Chondrocyte (in vitro differentiated cells): ENCODE data around the gene NCKAP5L. TPM values are rescaled to one million over a fixed set of nuclear protein-coding genes. Genes with fewer than 3 reads are reported as not detected.

Experiments used
- DNase-seq: peaks from one replicate; pipeline ENCODE4 v3.0.0; 2021; ENCODE audit warnings: mixed read lengths, low spot score
- H3K27ac Mint-ChIP-seq: one replicate; pipeline ENCODE4 v1.8.0; 2021; ENCODE audit warnings: mild to moderate bottlenecking, moderate library complexity, mixed read lengths; ENCODE audit not compliant: unreplicated experiment
- H3K27me3 Mint-ChIP-seq: 2 replicates; pipeline ENCODE4 v1.8.0; 2021; ENCODE audit warnings: low read depth, mixed read lengths
- H3K36me3 Mint-ChIP-seq: 2 replicates; pipeline ENCODE4 v1.8.0; 2021; ENCODE audit warnings: low read depth, mixed read lengths
- H3K4me1 Mint-ChIP-seq: 2 replicates; pipeline ENCODE4 v1.8.0; 2021; ENCODE audit warnings: low read depth, mild to moderate bottlenecking, mixed read lengths
- H3K4me3 Mint-ChIP-seq: one replicate; pipeline ENCODE4 v1.8.0; 2021; ENCODE audit warnings: mild to moderate bottlenecking, moderate library complexity, mixed read lengths; ENCODE audit not compliant: unreplicated experiment
- H3K9me3 Mint-ChIP-seq: 2 replicates; pipeline ENCODE4 v1.8.0; 2021; ENCODE audit warnings: low read depth, mixed read lengths
- total RNA-seq: library from RNA; stranded (reverse); gene quantifications from 3 replicates; pipeline ENCODE4 v1.2.1, GENCODE V29; 2021
- TF ChIP-seq, protein P1 (sequence below): fragments of 200-600 bp; sonication (generic); IDR thresholded peaks from 2 replicates; pipeline ENCODE4 v1.5.0; 2021; ENCODE audit warnings: antibody characterized with exemption, mild to moderate bottlenecking, moderate library complexity

The NCKAP5L gene
- total RNA-seq, 1 donor from 2014 or later, result 46.0 TPM

GRCh38 chr12:49796606-49797448, 31.4 kb downstream of the NCKAP5L start:
- Mint-ChIP-seq H3K4me3 (no peak overlapping the region), H3K27ac (no peak overlapping the region), H3K9me3 (no peaks in the 10 kb centered on the region), H3K27me3 (no peaks in the 10 kb centered on the region), H3K4me1 (no peaks in the 10 kb centered on the region), H3K36me3 (peaks cover 24% of the 10 kb centered on the region)
- TF ChIP-seq, protein P1, sequence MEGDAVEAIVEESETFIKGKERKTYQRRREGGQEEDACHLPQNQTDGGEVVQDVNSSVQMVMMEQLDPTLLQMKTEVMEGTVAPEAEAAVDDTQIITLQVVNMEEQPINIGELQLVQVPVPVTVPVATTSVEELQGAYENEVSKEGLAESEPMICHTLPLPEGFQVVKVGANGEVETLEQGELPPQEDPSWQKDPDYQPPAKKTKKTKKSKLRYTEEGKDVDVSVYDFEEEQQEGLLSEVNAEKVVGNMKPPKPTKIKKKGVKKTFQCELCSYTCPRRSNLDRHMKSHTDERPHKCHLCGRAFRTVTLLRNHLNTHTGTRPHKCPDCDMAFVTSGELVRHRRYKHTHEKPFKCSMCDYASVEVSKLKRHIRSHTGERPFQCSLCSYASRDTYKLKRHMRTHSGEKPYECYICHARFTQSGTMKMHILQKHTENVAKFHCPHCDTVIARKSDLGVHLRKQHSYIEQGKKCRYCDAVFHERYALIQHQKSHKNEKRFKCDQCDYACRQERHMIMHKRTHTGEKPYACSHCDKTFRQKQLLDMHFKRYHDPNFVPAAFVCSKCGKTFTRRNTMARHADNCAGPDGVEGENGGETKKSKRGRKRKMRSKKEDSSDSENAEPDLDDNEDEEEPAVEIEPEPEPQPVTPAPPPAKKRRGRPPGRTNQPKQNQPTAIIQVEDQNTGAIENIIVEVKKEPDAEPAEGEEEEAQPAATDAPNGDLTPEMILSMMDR, result no peak
- peak; percentile 50 for DNase-seq

DNA sequence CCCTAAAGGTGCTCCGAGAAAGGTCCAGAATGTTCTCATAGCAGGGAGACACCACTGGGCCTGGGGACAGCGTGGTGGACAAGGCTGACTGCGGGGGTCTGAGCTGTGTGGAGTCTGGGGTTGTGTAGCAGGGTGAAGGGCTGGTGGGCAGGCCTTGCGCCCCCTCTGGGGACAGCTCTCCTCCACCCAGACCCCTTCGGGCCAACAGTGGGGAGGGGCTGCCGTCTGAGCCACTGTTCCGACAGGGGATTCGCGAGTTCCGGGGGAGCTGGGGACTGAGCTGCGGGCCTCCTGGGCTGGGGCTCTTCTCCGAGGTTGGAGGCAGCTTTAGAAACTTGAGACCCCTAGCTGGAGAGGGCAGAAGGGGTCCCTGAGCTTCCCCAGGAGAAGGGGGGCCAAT, 32.1 kb downstream of the NCKAP5L start:
- Mint-ChIP-seq H3K4me1 (no peaks in the 10 kb centered on the region), H3K36me3 (peaks cover 17% of the 10 kb centered on the region), H3K4me3 (no peak overlapping the region), H3K9me3 (no peaks in the 10 kb centered on the region), H3K27me3 (no peaks in the 10 kb centered on the region), H3K27ac (no peak overlapping the region)
- DNase-seq, result peak; percentile 87
- TF ChIP-seq, protein P1, result no peak

GRCh38 chr12:49795654-49796105, 32.5 kb downstream of the NCKAP5L start:
- Mint-ChIP-seq H3K4me1 (no peaks in the 10 kb centered on the region), H3K9me3 (no peaks in the 10 kb centered on the region), H3K4me3 (no peak overlapping the region), H3K27ac (no peak overlapping the region), H3K27me3 (no peaks in the 10 kb centered on the region), H3K36me3 (peaks cover 19% of the 10 kb centered on the region)
- TF ChIP-seq, protein P1, result no peak
- no peak for DNase-seq

- Mint-ChIP-seq H3K9me3 (no peaks in the 10 kb centered on the region), H3K27ac (no peak overlapping the region), H3K4me1 (no peaks in the 10 kb centered on the region), H3K36me3 (peaks cover 19% of the 10 kb centered on the region), H3K27me3 (no peaks in the 10 kb centered on the region), H3K4me3 (no peak overlapping the region)
- DNase-seq, result no peak
- TF ChIP-seq, protein P1, result no peak
Observed at GRCh38 chr12:49794811-49795653, 33.2 kb downstream of the NCKAP5L start.

- Mint-ChIP-seq H3K4me1 (no peaks in the 10 kb centered on the region), H3K27ac (no peak overlapping the region), H3K27me3 (no peaks in the 10 kb centered on the region), H3K4me3 (no peak overlapping the region), H3K9me3 (no peaks in the 10 kb centered on the region), H3K36me3 (peaks cover 14% of the 10 kb centered on the region)
- TF ChIP-seq, protein P1, result no peak
- DNase-seq, result no peak
Observed at GRCh38 chr12:49794021-49794420, 34.2 kb downstream of the NCKAP5L start.
